Tibial artery (tissue), 4 donors: ENCODE results near the gene GALNT11.

Source experiments
- DNase-seq, 2 donors: peaks; one replicate each; pipeline ENCODE4 v3.0.0-alpha.2; 2019
- H3K27ac ChIP-seq, 2 donors: fragments of 200-600 bp; sonication (generic) in 1 of 2; 1 replicate in 1 of 2; 2 replicates in 1 of 2; pipeline ENCODE4 v1.5.1; 2018 to 2019; ENCODE audit warnings: mild to moderate bottlenecking in 1 of 2
- H3K27me3 ChIP-seq, 2 donors: fragments of 200-600 bp; sonication (generic) in 1 of 2; one replicate each; pipeline versions ENCODE4 v1.5.1 to v1.6.0; 2016 to 2019
- H3K36me3 ChIP-seq, 3 donors: fragments of 200-600 bp; sonication (generic) in 2 of 3; one replicate each; pipeline ENCODE4 v1.5.1; 2016 to 2019; ENCODE audit warnings: mild to moderate bottlenecking in 2 of 3
- H3K4me1 ChIP-seq, 4 donors: fragments of 200-600 bp; sonication (generic) in 2 of 4; 1 replicate in 3 of 4; 2 replicates in 1 of 4; pipeline ENCODE4 v1.5.1; 2016 to 2019
- H3K4me3 ChIP-seq, 2 donors: fragments of 200-600 bp; sonication (generic) in 1 of 2; 1 replicate in 1 of 2; 2 replicates in 1 of 2; pipeline ENCODE4 v1.5.1; 2018 to 2019; ENCODE audit warnings: mild to moderate bottlenecking in 2 of 2
- H3K9me3 ChIP-seq, 3 donors: fragments of 200-600 bp; sonication (generic) in 1 of 3; one replicate each; pipeline ENCODE4 v1.5.1; 2016 to 2019
- intact Hi-C: fragments of 100-400 bp; cut with DNase I; formaldehyde crosslinking; loops from one replicate; pipeline ENCODE4 v1.15.0; 2023; ENCODE audit warnings: low total_unique reads
- TF ChIP-seq, protein P1 (sequence below), 2 experiments: fragments of 200-600 bp in 1 of 2; fragments of 450-650 bp in 1 of 2; IDR thresholded peaks; one replicate each; pipeline ENCODE4 v1.5.1; 2017 to 2019; ENCODE audit warnings: antibody characterized with exemption in 2 of 2, mild to moderate bottlenecking in 1 of 2, moderate library complexity in 1 of 2

Gene GALNT11

DNA sequence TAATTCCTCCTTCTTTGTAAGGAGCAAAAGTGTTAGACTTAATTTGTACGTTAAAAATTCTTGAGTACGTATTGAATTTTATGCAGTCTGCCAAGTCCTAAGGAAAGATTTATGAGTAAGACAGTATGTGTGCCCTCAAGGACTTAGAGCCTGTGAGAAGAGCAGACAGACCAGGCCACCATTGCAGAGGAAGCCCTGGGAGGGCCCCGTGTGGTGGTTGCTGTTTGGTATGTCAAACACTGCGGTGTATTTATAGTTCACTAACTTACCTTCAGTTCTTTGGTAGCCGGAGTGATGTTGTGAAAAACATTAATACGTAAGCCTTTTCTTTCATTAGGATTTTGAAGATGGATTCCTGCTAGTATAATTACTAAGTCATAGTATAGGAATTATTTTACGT, 82.9 kb downstream of the GALNT11 start:
- Histone ChIP-seq H3K4me1 (no peaks in the 10 kb centered on the region), H3K4me3 (no peak overlapping the region), H3K27me3 (no peaks in the 10 kb centered on the region), H3K27ac (no peak overlapping the region), H3K9me3 (no peaks in the 10 kb centered on the region), H3K36me3 (peaks cover 25 to 65% (median 63%) of the 10 kb centered on the region in 3 donors)
- intact Hi-C loops = no loop called here
- DNase-seq = no peak
- TF ChIP-seq, protein P1, sequence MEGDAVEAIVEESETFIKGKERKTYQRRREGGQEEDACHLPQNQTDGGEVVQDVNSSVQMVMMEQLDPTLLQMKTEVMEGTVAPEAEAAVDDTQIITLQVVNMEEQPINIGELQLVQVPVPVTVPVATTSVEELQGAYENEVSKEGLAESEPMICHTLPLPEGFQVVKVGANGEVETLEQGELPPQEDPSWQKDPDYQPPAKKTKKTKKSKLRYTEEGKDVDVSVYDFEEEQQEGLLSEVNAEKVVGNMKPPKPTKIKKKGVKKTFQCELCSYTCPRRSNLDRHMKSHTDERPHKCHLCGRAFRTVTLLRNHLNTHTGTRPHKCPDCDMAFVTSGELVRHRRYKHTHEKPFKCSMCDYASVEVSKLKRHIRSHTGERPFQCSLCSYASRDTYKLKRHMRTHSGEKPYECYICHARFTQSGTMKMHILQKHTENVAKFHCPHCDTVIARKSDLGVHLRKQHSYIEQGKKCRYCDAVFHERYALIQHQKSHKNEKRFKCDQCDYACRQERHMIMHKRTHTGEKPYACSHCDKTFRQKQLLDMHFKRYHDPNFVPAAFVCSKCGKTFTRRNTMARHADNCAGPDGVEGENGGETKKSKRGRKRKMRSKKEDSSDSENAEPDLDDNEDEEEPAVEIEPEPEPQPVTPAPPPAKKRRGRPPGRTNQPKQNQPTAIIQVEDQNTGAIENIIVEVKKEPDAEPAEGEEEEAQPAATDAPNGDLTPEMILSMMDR (IDR thresholded peaks at IDR 0.05) = no peak

DNA sequence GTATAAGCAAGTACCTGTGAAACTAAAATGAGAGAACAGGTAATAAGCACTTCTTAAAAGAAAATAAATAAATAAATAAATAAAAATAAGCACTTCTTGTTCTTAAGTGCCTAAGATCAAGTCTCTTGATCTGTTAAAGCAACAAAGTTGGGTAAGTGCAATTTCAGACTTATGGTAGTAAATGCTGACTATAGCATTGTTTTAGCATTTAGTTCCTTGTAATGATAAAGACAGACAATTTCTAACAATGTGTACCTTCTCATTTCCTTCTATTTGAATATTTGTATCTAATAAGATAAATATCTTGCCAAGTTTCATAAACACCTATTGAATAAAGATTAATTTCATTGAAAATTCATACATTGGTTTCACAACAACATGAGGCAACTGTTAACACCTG, 87.4 kb downstream of the GALNT11 start:
- H3K27ac ChIP-seq = no peak overlapping the region
- H3K4me1 ChIP-seq = no peaks in the 10 kb centered on the region
- H3K36me3 ChIP-seq = peaks cover 25 to 81% (median 62%) of the 10 kb centered on the region in 3 donors
- TF ChIP-seq, protein P1 (IDR thresholded peaks at IDR 0.05) = no peak
- no peaks in the 10 kb centered on the region for H3K27me3 ChIP-seq
- no peak for DNase-seq
- intact Hi-C loops = no loop called here
- no peak overlapping the region for H3K4me3 ChIP-seq
- H3K9me3 ChIP-seq = no peaks in the 10 kb centered on the region

DNA sequence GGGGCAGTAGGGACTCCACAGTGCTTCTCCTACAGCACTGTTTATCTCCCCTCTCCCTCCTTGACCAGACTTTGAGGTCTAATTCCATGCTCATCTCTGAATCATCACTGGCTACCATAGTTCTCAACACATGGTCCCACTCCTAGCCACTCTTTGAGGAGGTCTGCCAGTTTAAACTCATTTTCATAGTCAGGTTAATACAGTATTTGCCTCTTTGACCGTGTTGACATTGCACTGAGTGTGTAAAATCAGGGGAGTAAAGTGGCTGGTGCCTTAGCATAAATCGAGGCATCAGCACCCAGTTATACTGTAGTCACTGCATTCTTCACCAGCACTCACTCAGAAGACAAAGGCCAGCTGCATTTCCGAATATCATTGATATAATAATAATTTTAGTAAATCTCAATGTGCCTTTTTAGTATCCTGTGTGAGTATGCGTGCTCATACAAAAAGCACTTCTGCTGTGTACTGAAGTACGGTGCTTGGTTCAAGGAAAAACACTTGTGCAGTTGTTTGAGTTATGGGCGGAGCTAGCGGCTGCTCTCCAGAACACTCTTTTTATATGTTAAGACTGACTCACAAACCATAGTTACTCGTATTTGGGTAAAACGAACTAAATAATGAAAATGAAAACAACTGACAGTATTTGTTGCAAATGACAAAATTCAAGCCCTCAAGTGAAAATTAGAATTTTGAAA, 89.7 kb downstream of the GALNT11 start:
- Histone ChIP-seq H3K36me3 (peaks cover 35 to 84% (median 64%) of the 10 kb centered on the region in 3 donors), H3K9me3 (no peaks in the 10 kb centered on the region), H3K27ac (no peak overlapping the region), H3K4me3 (no peak overlapping the region), H3K27me3 (no peaks in the 10 kb centered on the region), H3K4me1 (no peaks in the 10 kb centered on the region)
- intact Hi-C loops = no loop called here
- TF ChIP-seq, protein P1 (IDR thresholded peaks at IDR 0.05) = no peak
- DNase-seq = no peak

DNA sequence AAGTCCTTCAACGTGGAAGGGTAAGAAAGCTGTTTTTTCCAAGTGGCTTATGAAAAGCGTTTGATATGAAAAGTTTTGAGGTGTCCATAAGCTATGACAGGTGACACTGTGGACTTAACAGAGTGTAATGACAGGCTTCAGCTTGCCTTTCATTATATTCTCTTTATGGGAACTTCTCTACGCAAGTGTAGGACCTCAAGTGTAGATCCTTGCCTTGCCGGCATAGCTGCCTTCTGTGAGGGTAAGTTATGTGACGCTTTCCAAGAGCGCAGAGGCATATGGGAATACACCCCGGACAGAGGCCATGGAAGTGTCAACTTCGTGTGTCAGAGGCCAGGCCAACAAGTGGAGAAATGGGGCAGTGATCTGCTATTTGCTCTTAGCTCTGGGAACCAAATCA, 91.9 kb downstream of the GALNT11 start:
- peaks cover 55 to 94% (median 76%) of the 10 kb centered on the region in 3 donors for H3K36me3 ChIP-seq
- no peaks in the 10 kb centered on the region for H3K4me1 ChIP-seq
- no peak overlapping the region for H3K4me3 ChIP-seq

DNA sequence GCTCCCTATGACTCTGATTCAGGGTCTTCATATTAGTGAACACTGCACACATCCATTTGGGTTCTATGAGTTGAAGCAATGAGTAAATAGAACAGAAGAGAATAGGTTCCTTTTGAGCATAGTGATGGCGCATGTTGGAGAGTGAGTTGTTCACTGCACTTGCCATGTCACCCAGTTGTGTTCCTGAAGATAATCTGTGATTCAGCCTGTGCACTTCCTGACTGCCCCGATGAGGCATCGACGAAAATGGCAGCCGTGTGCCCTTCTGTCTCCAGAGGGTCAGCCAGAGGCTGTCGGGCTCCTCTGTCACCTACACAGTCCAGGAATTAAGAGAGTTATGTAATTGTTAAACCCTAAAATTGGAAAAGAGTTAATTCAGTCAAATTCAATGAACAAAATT, 94.7 kb downstream of the GALNT11 start:
- Histone ChIP-seq H3K27me3 (no peaks in the 10 kb centered on the region), H3K4me1 (no peaks in the 10 kb centered on the region), H3K4me3 (no peak overlapping the region), H3K27ac (no peak overlapping the region), H3K9me3 (peaks cover 0 to 9% (median 5%) of the 10 kb centered on the region in 3 donors), H3K36me3 (peaks cover 77 to 98% (median 84%) of the 10 kb centered on the region in 3 donors)
- TF ChIP-seq, protein P1 (IDR thresholded peaks at IDR 0.05) = no peak
- intact Hi-C loops = no loop called here
- no peak for DNase-seq

More for the DNA sequence above, 91.9 kb downstream of the GALNT11 start:
- intact Hi-C loops = no loop called here
- no peaks in the 10 kb centered on the region for H3K9me3 ChIP-seq
- TF ChIP-seq, protein P1 (IDR thresholded peaks at IDR 0.05) = no peak
- no peaks in the 10 kb centered on the region for H3K27me3 ChIP-seq
- no peak overlapping the region for H3K27ac ChIP-seq
- no peak for DNase-seq
